Kidney epithelial cell (primary cell): Measurements from ENCODE around the gene UVSSA. TPM values are rescaled to one million over a fixed set of nuclear protein-coding genes. Genes with fewer than 3 reads are reported as not detected.
A peak's percentile ranks its signal among the peaks of the same experiment; 100 is the strongest.

Experiments
- DNase-seq: peaks from one replicate; pipeline ENCODE4 v3.0.0-alpha.2; 2010; ENCODE audit warnings: low read depth
- H3K27me3 ChIP-seq: 2 replicates; pipeline ENCODE4 v1.6.0; 2011; ENCODE audit warnings: low read length; ENCODE audit not compliant: control insufficient read depth, insufficient read depth
- H3K36me3 ChIP-seq: 2 replicates; pipeline ENCODE4 v1.5.1; 2011; ENCODE audit warnings: low read length; ENCODE audit not compliant: control insufficient read depth, insufficient read depth
- H3K4me3 ChIP-seq: 2 replicates; pipeline ENCODE4 v1.5.1; 2011; ENCODE audit warnings: low read depth, mild to moderate bottlenecking, control low read depth, low read length
- total RNA-seq: library from RNA; depleted of rRNA; stranded (reverse); fragments of >200 nt; gene quantifications from 2 replicates; pipeline ENCODE4 v1.2.3, GENCODE V29; 2015
- TF ChIP-seq, protein P1 (sequence below): IDR thresholded peaks from 2 replicates; pipeline ENCODE4 v1.5.1; 2011; ENCODE audit warnings: mild to moderate bottlenecking, moderate library complexity, low read length, control low read depth, inconsistent platforms; ENCODE audit not compliant: insufficient read depth, poor library complexity, severe bottlenecking

UVSSA gene
- total RNA-seq, 1 donor from 2014 or later: 13.0 TPM

- TF ChIP-seq, protein P1, sequence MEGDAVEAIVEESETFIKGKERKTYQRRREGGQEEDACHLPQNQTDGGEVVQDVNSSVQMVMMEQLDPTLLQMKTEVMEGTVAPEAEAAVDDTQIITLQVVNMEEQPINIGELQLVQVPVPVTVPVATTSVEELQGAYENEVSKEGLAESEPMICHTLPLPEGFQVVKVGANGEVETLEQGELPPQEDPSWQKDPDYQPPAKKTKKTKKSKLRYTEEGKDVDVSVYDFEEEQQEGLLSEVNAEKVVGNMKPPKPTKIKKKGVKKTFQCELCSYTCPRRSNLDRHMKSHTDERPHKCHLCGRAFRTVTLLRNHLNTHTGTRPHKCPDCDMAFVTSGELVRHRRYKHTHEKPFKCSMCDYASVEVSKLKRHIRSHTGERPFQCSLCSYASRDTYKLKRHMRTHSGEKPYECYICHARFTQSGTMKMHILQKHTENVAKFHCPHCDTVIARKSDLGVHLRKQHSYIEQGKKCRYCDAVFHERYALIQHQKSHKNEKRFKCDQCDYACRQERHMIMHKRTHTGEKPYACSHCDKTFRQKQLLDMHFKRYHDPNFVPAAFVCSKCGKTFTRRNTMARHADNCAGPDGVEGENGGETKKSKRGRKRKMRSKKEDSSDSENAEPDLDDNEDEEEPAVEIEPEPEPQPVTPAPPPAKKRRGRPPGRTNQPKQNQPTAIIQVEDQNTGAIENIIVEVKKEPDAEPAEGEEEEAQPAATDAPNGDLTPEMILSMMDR: no peak
- H3K36me3 ChIP-seq: peaks cover 4% of the 10 kb centered on the region
- H3K4me3 ChIP-seq: no peak overlapping the region
- H3K27me3 ChIP-seq: no peaks in the 10 kb centered on the region
- no peak for DNase-seq
These were observed 7.5 kb upstream of the UVSSA start for GRCh38 chr4:1339489-1339888.

DNA sequence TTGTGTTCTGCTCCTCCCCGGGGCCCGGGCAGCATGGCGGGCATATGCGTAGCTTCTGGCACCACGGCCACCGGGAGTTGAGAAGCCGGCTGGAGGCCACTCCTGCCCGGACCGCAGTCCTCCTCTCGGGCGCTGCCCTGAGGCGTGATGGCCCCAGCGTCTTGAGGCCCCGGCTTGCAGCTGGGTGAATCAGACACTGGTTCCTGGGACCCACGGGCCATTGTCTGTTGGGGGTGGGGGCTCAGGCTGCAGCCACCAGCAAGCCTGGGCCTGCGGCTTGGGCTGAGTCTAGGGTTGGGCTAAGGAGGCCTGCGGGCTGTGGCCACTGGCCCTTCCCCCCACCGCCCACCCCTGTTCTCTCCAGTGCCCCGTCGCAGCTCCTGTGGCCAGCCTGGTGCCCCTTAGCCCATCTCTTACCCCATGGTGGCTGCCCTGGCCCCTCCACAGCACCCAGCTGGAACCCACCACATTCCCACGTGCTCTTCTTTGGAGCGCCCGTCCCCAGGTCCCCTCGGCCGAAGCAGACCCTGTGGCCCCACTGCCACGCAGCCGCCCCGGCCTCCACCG, 6.7 kb upstream of the UVSSA start:
- Histone ChIP-seq H3K36me3 (peaks cover 2% of the 10 kb centered on the region), H3K4me3 (no peak overlapping the region), H3K27me3 (no peaks in the 10 kb centered on the region)
- no peak for DNase-seq
- TF ChIP-seq, protein P1: no peak

GRCh38 chr4:1340861-1341260, 6.1 kb upstream of the UVSSA start:
- Histone ChIP-seq H3K4me3 (no peak overlapping the region), H3K27me3 (no peaks in the 10 kb centered on the region), H3K36me3 (peaks cover 2% of the 10 kb centered on the region)
- TF ChIP-seq, protein P1: no peak
- DNase-seq: no peak

DNA sequence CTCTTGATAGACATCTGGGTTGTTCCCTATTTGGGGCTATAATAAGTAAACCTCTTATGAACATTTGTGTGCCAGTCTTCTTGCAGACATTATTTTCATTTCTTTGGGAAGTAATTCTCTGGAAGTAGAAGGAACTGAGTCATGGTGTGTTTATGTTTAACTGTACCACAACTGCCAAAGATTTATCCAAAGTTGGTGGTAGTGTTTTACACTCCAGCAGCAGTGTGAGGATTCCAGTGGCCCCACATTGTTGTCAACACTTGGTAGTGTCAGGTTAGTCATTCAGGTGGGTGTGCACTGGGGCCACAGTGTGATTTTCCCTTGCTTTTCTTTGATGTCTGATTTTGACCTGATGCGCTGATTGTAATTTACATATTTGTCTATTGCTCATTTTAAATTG, 5.0 kb upstream of the UVSSA start:
- DNase-seq: no peak

GRCh38 chr4:1344696-1345095, 2.3 kb upstream of the UVSSA start:
- no peak overlapping the region for H3K4me3 ChIP-seq
- no peak for DNase-seq
- no peaks in the 10 kb centered on the region for H3K27me3 ChIP-seq
- no peaks in the 10 kb centered on the region for H3K36me3 ChIP-seq
- TF ChIP-seq, protein P1: no peak

More for the DNA sequence above, 5.0 kb upstream of the UVSSA start:
- TF ChIP-seq, protein P1: no peak
- Histone ChIP-seq H3K27me3 (no peaks in the 10 kb centered on the region), H3K4me3 (no peak overlapping the region), H3K36me3 (peaks cover 2% of the 10 kb centered on the region)

GRCh38 chr4:1345903-1346780, 866 bp upstream of the UVSSA start:
- no peak for DNase-seq
- no peaks in the 10 kb centered on the region for H3K36me3 ChIP-seq
- H3K4me3 ChIP-seq: peak overlapping the region; percentile 85
- TF ChIP-seq, protein P1: peak; percentile 15
- no peaks in the 10 kb centered on the region for H3K27me3 ChIP-seq
